Heart left ventricle (tissue), 13 donors: Measurements from ENCODE around the gene RDX.

ENCODE experiments used
- POLR2A ChIP-seq, 2 donors: fragments of 450-650 bp; IDR thresholded peaks; one replicate each; pipeline ENCODE4 v1.6.1; 2017; ENCODE audit warnings: antibody characterized with exemption in 2 of 2, mild to moderate bottlenecking in 2 of 2, moderate library complexity in 2 of 2
- TF ChIP-seq, protein P1 (sequence below), 12 donors: fragments of 200-600 bp; sonication (generic) in 4 of 12; IDR thresholded peaks; one replicate each; pipeline versions ENCODE4 v1.5.0 to v1.8.0; 2018 to 2022; ENCODE audit warnings: antibody characterized with exemption in 12 of 12, mild to moderate bottlenecking in 5 of 12
- donor health status: ischemic (EF 13 %, LVEDD 7.1; RV severe dilation, severe dysfunction).
- donor health status: DM: no; HTN: yes; CAD: no.
- donor health status: DM: no; HTN: no; CAD: no.
- donor health status: ischemic (EF 25% LVEDD 6.9; RV normal size, moderate dysfunction).
- donor health status: ischemic (EF 25% LVEDD 5.7; RV mildly dilated, moderate dysfunction).
- donor health status: ischemic (EF 35%, LVEDD 5.7; RV mildly dilated, moderate dysfunction).
- donor health status: nonischemic (EF 11% LVEDD 7.7; RV severe dilation, severe dysfunction).
- donor health status: DM: yes; HTN: yes; CAD: no.
- donor health status: PGD.
- donor health status: ischemic (EF 29% LVEDD 5.4; RV normal size, mild dysfunction).
- donor health status: nonischemic (EF 23%, LVEDD 6.1; RV moderate dilation, normal function).

DNA sequence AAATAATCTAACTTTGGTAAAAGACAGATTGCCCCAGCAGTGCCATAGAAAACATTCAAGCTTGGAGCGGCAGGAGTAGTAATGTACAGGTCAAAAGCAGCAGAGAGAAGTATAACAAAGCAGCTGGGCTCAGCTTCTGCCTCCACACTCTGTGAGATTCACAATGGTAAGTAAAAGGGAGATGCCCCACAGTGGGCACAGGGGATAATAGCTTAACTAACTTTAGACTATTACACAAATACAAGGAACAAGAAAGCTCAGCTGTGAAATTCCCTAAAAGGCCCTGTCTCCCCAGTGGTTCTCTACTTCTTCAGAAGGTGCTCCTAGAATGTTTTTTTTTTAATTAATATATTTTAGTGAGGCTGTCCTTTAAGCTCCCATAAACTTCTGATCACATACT, 28.0 kb downstream of the RDX start:
- TF ChIP-seq POLR2A (IDR thresholded peaks at IDR 0.05): no peak
- TF ChIP-seq, protein P1, sequence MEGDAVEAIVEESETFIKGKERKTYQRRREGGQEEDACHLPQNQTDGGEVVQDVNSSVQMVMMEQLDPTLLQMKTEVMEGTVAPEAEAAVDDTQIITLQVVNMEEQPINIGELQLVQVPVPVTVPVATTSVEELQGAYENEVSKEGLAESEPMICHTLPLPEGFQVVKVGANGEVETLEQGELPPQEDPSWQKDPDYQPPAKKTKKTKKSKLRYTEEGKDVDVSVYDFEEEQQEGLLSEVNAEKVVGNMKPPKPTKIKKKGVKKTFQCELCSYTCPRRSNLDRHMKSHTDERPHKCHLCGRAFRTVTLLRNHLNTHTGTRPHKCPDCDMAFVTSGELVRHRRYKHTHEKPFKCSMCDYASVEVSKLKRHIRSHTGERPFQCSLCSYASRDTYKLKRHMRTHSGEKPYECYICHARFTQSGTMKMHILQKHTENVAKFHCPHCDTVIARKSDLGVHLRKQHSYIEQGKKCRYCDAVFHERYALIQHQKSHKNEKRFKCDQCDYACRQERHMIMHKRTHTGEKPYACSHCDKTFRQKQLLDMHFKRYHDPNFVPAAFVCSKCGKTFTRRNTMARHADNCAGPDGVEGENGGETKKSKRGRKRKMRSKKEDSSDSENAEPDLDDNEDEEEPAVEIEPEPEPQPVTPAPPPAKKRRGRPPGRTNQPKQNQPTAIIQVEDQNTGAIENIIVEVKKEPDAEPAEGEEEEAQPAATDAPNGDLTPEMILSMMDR (IDR thresholded peaks at IDR 0.05): no peak
